OCI-LY3 (cell line): ENCODE results near the gene DYNC1H1.

Source experiments
- CTCF ChIP-seq: fragments of 200-600, 300-600 bp; sonication (generic); IDR thresholded peaks from 2 replicates; pipeline ENCODE4 v1.5.1; 2014; ENCODE audit warnings: antibody characterized with exemption, low read length, low read depth
- EZH2phosphoT487 ChIP-seq: fragments of 200-600 bp; shearing (Covaris generic); IDR thresholded peaks from 2 replicates; pipeline ENCODE4 v1.6.1; 2018; ENCODE audit warnings: antibody characterized with exemption, mixed run types, low read depth

- TF ChIP-seq CTCF: no peak
- TF ChIP-seq EZH2phosphoT487: no peak
Observed at GRCh38 chr14:101947904-101948665, 16.3 kb upstream of the DYNC1H1 start.
